CD4-positive, alpha-beta T cell treated with Interleukin-6 for 4 hours (primary cell): ENCODE data around the gene ZNF530.

Experiments
- DNase-seq: peaks from one replicate; pipeline ENCODE4 v3.0.0-alpha.2; 2020; ENCODE audit warnings: mixed read lengths

The ZNF530 gene

DNA sequence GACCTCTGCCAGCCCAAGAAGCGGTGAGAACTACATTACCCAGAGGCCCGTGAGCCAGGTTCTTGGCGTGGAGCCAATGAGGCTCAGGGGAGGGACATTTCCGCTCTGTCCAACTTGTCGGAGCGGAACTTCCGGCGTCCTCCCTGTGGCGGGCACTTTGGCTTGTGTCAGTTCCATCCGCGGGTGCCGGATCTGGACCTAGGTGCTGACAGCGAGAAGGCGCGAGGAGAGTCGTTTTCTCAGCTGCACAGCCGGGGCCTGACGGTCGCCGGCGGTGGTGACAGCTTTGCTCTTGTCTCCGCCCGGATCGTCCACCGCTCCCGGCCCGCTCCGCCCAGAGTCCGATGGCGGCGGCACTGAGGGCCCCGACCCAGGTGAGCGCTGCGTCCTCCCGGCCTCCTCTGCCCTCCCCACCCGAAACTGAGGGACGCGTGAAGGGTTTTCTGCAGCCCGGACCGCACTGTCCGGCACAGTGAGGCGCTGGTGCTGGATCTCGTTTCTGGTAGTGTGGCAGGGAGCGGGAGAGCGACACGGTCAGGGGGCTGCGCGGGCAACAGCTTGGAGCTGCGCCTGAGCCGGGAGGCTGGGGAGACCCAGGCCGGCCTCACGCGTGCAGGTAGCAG is at the start of gene ZNF530:
Gene ZNF530, plus strand, starts transcription at position 125 of the 623 bp plus-strand sequence. CDS start 4,461 bp downstream, outside the sequence.
- DNase-seq, result peak; percentile 91

DNA sequence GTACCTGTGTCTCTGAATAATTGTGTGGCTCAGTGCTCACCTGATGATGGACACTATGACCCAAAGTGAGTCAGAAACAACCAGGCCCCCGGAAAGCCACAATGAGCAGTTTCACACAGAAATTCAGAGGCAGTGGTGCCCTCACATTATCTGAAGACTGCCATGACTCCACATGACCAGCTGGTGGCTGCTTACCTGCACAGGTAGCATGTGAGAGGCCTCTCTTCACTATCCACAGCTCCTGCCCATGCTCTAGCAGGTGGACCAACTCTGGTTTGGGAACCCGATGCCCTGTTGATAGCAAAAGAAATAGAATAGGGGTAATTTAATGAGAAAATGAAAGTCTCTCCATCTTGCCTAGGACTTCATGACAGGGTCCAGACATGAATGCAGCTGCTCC is 47.3 kb upstream of the ZNF530 start:
- no peak for DNase-seq

GRCh38 chr19:57557659-57558058 is 42.0 kb upstream of the ZNF530 start:
- no peak for DNase-seq

DNA sequence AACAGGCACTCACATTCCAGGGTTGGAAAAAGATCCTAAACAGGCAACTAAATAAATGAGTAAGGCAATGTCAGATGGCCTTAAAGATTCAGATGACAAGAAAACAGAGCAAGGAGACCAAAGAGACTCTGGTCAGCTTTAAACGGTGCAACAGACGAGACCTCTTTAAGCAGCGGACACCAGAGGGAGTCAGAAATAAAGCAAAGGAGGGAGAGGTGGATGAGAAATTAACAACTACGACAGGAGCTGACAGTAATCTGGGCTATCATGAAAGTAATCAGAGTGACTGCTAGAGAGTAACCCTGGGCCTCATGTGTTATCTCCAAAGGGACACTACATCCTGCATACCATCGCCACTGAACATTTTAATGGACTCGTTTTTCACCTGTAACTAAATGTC is 41.2 kb upstream of the ZNF530 start:
- no peak for DNase-seq

DNA sequence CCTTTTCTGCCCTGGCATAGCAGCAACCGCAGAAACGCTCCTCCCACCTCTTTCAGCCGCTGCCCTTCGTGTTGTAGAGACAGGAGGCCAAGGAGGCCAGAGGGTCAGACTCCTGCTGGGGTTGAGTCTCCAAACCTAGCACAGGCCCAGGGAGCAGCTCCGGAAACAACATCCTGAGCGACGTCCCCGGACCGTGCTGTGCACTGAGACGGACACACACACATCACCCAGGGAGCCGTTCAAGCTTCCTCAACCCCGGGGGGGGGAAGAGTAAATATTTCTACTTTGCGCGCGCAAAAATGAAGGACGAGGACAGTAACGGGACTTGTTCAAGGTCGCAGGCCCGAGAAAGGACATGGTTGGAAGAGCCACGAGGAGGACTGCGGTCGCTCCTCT is 40.7 kb upstream of the ZNF530 start:
- peak; percentile 6 for DNase-seq

GRCh38 chr19:57559404-57560025 is 40.2 kb upstream of the ZNF530 start, which contains the start of gene ZNF550:
Gene ZNF550 (minus strand): TSS chr19:57559863. CDS start chr19:57559682, 181 bp downstream.
- DNase-seq, result peak; percentile 93

- no peak for DNase-seq
These were observed 39.6 kb upstream of the ZNF530 start for GRCh38 chr19:57560049-57560491.

DNA sequence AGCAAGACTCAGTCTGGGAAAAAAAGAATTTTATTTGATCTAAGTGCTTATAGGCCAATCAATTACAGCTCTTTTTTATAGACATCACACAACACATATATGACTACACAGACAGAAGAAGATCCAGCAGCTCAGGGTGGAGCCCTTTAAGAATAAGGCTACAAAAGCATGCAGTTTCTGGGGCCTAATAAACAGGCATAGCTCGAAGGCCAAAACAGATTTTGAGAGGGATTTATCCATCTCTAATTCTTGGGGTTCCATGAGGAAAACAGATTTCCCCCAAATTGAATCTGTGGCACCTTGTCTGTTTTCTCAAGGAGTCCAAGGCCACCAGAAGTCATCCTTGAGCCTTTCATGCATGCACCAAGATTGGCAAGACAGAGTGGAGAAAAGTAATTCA is 36.1 kb upstream of the ZNF530 start:
- DNase-seq, result no peak

DNA sequence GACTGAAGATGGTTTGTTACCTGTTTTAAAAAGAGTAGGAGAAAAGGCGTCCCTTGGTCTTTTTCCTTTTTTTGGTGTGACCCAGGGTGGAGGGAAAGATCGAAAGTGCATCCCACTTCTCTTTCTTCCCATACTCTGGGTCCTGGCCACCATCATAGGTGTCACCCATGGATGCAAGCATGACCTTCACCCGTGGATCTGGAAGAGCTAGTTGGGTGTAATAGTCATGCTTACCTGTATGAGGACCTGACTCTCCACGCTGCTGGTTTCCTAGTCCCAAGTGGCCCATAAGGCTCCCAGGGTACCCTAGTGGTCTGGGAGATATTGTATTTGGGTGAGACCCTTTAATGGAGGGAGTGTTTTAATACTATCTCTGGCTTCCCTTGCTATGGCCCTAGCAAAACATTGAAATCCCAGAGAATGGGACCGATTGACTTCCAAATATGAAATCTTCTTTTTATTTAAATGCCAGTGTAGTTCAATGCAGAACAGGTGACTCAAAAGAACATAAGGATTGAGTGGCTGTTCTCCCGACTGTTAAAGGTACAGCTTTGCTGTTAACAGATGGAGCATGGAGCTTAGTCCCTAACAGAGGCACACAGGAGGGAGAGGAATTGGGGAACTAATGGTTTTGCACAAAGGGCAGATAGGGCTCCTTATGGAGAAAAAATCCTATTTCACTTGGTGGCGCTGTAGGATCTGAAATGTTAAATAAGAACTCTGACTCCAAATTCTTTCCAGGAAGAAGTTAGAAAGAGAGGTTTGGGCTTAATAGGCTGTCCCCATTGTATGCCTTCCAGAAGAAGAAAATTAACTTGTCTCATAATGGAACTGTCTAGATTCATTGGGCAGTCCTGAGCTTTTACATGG is 33.1 kb upstream of the ZNF530 start:
- DNase-seq, result no peak

DNA sequence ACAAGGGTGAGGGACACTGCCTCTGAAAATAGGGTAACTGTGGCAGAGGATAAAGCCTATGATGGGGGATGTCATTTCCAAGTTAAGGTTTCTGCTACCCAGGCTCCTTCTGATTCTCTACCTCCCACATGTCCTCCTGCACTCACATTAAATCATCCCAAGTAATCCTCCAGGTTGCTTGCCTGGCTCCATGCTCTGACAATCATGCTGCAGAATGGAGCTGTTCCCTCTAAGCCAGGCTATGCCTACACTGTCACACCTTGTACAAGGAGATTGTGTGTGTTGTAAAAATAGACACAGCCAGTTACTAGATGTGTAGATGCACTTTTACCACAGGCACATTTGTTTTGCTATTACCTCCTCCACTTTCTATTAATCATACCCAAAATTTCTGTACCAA is 29.0 kb upstream of the ZNF530 start:
- no peak for DNase-seq

DNA sequence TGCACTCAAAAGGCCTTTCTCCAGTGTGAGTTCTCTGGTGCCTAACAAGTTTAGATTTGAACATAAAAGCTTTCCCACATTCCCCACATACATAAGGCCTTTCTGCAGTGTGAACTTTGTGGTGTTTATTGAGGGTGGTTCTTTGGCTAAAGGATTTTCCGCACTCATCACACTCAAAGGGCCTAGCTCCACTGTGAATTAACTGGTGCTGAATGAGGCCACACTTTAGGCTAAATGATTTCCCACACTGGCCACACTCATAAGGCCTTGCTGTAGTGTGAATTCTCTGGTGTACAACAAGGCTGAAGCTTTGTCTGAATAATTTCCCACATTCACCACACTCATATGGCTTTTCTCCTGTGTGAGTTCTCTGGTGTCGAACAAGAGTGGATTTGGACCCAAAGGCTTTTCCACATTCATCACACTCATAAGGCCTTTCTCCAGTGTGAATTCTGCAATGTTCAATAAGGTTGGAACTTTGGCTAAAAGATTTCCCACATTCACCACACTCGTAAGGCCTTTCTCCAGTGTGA is 27.2 kb upstream of the ZNF530 start:
- DNase-seq, result no peak

- DNase-seq, result no peak
These were observed 23.0 kb upstream of the ZNF530 start for GRCh38 chr19:57576661-57577060.

DNA sequence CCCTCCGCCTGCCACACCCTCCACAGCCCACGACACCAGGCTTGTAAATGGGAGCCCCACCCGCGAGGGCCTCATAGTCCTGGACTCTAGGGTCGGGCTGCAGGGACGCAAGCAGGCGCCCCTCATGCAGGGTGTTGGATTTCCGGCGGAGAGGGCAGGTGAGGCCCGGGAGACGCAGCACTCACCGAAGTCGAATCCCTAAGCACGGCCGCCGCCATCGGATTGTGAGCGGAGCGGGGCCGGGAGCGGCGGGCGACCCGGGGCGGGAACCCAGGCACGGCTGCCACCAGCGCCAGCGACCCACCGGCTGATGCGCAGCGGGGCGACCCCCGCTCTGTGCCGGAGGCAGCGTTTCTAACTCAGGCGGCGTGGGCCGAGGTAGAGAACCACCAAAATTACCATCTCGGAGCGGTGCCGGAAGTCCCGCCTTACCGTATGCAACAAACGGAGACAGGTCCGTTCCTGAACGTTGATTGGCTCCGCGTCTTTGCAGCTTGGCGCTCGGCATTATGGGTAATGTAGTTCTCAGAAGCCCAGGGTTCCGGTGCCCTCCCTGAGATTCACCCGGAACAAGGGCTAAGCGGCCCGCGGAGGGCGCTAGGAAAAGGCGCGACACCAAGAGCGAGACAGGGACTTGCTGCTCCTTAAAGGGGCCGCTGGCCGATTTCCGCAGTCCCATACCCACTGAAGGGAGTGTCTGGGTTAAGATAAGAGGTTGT is 21.0 kb upstream of the ZNF530 start, which contains the start of gene ZNF416:
Gene ZNF416, minus strand, starts transcription at position 425 of the 719 bp plus-strand sequence. Its CDS starts 207 bp downstream, at position 218.
- peak; percentile 96 for DNase-seq

GRCh38 chr19:57583104-57583520 is 16.6 kb upstream of the ZNF530 start:
- no peak for DNase-seq

DNA sequence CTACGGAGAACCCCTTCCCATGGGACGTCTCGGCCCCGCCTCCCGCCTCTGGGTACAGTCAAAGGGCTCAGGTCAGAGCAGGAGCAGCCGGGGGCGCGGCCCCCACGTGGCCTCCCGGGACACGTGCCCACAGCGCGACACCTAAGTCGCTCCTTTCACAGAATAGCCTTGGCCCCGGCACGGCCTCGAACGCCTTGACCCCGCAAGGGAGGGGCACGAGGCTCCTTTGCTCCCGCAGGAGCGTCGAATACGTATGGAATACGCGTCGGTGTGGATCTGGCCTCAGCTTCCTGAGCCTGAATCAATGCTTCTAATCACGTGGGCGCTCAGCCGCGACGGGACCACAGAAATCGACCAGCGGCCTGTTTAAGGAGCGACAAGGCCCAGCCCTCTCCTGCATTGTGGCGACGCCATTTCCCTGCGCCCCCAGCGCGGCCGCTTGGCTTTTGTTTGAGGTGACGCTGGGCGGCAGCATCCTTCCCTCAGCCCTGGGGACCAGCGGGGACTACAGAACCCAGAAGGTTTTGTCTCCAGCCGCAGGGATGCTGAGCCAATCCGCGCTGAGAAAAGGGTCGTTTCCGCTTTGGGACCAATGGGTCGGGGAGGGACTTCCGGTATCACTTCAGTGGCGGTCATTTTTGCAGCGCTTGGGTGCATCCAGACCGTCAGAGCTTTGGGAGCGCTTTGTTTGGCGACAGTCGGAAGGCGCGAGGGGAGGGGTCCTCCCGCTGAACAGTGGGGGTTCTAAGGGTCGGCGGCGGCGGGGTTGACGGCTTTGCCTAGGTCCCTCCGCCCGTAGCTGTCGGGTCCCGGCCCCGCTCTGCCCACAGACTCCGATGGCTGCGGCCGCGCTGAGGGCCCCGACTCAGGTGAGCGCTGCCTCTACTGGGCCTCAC is 15.9 kb upstream of the ZNF530 start, which contains the start of gene ZIK1:
Gene ZIK1, plus strand, starts transcription at position 625 of the 896 bp plus-strand sequence. Its CDS starts 212 bp downstream, at position 837.
- peak; percentile 89 for DNase-seq

GRCh38 chr19:57587529-57587928 is 12.2 kb upstream of the ZNF530 start:
- no peak for DNase-seq

DNA sequence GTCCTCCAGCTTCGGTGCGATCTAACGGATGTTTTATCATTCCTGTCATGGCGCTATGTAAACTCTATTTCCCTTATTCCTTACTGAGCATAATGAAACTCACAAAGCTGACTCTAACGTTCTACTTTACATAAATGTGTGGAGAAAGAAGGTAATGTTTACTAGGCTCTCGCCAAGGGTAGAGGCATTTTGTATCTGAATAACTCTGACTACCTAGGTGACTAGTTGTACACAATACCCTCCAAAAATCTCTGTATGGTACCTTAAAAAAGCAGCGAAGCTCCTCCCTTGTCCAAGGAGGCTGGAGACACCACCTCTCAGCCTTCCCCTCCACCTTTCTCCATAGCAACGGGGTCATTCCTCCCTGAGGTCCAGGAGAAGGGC is 316 bp upstream of the ZNF530 start:
- no peak for DNase-seq

- no peak for DNase-seq
These were observed 7.2 kb downstream of the ZNF530 start for GRCh38 chr19:57606931-57607330.

GRCh38 chr19:57611113-57611512 is 11.4 kb downstream of the ZNF530 start:
- DNase-seq, result no peak

DNA sequence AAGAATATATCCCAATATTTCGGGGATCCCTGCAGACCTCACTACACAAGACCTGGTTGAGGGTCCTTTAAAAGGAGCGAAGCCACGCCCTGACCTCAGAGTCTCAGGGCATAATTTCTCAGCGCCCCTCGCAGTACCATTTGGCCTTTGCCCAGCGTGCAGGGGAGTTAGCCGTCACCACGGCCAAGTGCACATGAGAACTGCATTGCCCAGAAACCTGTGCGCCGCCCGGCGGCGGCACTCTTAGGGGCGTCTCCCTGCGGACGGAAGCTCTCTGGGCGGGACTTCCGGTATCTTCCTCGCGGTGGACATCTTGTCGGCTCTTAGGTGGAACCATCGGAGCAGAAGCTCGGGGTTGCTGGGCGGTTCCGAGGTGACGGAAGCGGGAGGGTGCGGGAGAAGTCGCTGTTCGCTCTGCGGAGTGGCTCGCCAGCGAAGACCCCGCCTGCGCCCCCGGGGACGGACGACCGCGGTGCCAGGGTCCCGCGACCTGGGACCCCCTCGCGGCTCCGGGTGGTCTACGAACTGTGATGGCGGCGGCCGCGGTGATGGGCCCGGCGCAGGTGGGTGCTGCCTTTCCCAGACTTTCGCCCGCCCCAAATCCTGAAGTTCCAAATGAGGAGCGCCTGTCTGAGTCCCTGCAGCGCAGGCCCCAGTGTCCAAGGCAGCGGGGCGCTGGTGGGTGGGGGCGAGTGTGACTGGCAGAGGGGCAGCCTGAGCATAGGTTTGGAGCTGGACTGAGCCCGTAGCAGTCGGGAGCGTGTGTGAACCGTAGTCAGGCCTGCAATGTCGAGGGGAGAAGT is 14.5 kb downstream of the ZNF530 start, which contains the start of gene ZNF134:
Gene ZNF134, plus strand, starts transcription at position 302 of the 803 bp plus-strand sequence. CDS start 5,227 bp downstream, outside the sequence.
- peak; percentile 94 for DNase-seq
